Prostate gland (tissue), 2 donors: ENCODE data around the gene KL.

Experiments used
- POLR2A ChIP-seq: fragments of 450-650 bp; IDR thresholded peaks from one replicate; pipeline ENCODE4 v1.6.1; 2016; ENCODE audit warnings: antibody characterized with exemption, mild to moderate bottlenecking
- POLR2AphosphoS5 ChIP-seq: sonication (generic); formaldehyde crosslinking; IDR thresholded peaks from one replicate; pipeline ENCODE4 v1.6.1; 2017; ENCODE audit warnings: antibody characterized with exemption
- TF ChIP-seq, protein P1 (sequence below), 4 experiments: fragments of 200-600 bp in 2 of 4; fragments of 450-650 bp in 2 of 4; sonication (generic) in 2 of 4; IDR thresholded peaks; 1 replicate in 3 of 4; 2 replicates in 1 of 4; pipeline ENCODE4 v1.5.1; 2016 to 2019; ENCODE audit warnings: antibody characterized with exemption in 4 of 4, mild to moderate bottlenecking in 2 of 4, moderate library complexity in 2 of 4

DNA sequence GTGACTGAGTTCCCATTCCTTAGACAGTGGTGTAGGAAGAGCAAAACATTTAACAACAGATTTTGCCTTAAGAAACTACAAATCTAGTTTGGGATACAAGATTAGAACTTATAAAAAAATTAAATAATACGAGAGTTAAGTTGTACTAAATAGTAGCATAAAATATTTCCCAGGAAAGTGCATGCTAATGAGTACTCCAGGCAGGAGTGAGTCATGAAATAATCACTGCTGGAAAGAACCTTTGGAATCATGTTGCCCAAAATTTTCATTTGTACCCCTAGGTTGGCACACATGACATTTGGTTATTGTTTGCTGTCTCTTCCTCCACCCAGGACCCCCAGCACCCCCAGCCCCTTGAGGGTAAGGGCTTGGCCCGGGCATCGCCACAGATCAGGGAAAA lies 26.3 kb upstream of the KL start:
- TF ChIP-seq, protein P1, sequence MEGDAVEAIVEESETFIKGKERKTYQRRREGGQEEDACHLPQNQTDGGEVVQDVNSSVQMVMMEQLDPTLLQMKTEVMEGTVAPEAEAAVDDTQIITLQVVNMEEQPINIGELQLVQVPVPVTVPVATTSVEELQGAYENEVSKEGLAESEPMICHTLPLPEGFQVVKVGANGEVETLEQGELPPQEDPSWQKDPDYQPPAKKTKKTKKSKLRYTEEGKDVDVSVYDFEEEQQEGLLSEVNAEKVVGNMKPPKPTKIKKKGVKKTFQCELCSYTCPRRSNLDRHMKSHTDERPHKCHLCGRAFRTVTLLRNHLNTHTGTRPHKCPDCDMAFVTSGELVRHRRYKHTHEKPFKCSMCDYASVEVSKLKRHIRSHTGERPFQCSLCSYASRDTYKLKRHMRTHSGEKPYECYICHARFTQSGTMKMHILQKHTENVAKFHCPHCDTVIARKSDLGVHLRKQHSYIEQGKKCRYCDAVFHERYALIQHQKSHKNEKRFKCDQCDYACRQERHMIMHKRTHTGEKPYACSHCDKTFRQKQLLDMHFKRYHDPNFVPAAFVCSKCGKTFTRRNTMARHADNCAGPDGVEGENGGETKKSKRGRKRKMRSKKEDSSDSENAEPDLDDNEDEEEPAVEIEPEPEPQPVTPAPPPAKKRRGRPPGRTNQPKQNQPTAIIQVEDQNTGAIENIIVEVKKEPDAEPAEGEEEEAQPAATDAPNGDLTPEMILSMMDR (IDR thresholded peaks at IDR 0.05), result no peak
- TF ChIP-seq POLR2AphosphoS5 (no peak), POLR2A (no peak)
